ENCODE results near the gene ARID4B.

The ARID4B gene

DNA sequence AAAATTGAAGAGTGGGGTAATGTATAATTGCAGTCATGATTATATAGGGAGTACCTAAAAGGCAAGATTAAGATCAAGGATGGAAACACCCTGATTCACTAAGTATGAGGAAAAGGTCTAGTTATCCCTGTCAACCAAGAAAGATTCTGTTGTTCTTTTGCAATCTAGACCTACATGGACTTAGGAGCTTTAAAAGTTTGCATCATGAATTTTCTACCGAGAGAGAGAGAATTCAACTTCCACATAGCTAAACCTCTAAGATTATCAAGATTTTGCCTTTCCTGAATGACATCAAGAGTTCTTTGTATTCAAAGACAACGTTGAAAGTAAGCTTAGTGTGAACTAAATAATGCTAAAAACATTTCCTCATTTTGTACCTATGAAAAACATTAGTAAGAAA lies 88.1 kb downstream of the ARID4B start:
- no peak for DNase-seq (ENCODE audit: low read depth in 1 of 2, low spot score in 1 of 2)
- no peaks in the 10 kb centered on the region for H3K27me3 ChIP-seq (ENCODE audit: insufficient read depth, poor library complexity, severe bottlenecking)
- TF ChIP-seq GABPA (IDR thresholded peaks at IDR 0.05; ENCODE audit: low read depth) (no peak), CTCF (IDR thresholded peaks at IDR 0.05; ENCODE audit: insufficient read depth, low read length) (no peak), POLR2AphosphoS5 (IDR thresholded peaks at IDR 0.05; ENCODE audit: low read depth) (no peak), SPI1 (IDR thresholded peaks at IDR 0.05; ENCODE audit: borderline replicate concordance, low read depth) (no peak)
- TF ChIP-seq, protein P1, sequence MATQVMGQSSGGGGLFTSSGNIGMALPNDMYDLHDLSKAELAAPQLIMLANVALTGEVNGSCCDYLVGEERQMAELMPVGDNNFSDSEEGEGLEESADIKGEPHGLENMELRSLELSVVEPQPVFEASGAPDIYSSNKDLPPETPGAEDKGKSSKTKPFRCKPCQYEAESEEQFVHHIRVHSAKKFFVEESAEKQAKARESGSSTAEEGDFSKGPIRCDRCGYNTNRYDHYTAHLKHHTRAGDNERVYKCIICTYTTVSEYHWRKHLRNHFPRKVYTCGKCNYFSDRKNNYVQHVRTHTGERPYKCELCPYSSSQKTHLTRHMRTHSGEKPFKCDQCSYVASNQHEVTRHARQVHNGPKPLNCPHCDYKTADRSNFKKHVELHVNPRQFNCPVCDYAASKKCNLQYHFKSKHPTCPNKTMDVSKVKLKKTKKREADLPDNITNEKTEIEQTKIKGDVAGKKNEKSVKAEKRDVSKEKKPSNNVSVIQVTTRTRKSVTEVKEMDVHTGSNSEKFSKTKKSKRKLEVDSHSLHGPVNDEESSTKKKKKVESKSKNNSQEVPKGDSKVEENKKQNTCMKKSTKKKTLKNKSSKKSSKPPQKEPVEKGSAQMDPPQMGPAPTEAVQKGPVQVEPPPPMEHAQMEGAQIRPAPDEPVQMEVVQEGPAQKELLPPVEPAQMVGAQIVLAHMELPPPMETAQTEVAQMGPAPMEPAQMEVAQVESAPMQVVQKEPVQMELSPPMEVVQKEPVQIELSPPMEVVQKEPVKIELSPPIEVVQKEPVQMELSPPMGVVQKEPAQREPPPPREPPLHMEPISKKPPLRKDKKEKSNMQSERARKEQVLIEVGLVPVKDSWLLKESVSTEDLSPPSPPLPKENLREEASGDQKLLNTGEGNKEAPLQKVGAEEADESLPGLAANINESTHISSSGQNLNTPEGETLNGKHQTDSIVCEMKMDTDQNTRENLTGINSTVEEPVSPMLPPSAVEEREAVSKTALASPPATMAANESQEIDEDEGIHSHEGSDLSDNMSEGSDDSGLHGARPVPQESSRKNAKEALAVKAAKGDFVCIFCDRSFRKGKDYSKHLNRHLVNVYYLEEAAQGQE (IDR thresholded peaks at IDR 0.05; ENCODE audit: insufficient replicate concordance, low read depth) = no peak
- H3K4me3 ChIP-seq (replicated peaks; ENCODE audit: insufficient read depth, low read length) = no peak overlapping the region
- no peak overlapping the region for H3K27ac ChIP-seq (replicated peaks)

DNA sequence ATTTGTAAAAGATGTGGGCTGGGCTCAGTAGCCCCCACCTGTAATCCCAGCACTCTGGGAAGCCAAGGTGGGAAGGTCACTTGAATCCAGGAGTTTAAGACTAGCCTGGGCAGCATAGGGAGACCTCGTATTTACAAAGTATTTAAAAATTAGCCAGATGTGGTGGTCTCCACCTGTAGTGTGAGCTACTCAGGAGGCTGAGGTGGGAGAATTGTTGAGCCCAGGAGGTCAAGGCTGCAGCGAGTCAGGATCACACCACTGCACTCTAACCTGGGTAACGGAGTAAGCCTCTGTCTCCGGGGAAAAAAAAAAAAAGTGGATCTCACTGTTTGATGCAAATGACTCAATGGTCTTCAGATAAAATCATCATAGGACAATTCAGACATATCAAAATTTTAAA lies 89.4 kb downstream of the ARID4B start:
- no peak for DNase-seq (ENCODE audit: low read depth in 1 of 2, low spot score in 1 of 2)
- H3K4me3 ChIP-seq (replicated peaks; ENCODE audit: insufficient read depth, low read length) = no peak overlapping the region
- TF ChIP-seq, protein P1 (IDR thresholded peaks at IDR 0.05; ENCODE audit: insufficient replicate concordance, low read depth) = no peak
- no peak for TF ChIP-seq CTCF (IDR thresholded peaks at IDR 0.05; ENCODE audit: insufficient read depth, low read length)
- TF ChIP-seq GABPA (IDR thresholded peaks at IDR 0.05; ENCODE audit: low read depth) = no peak
- TF ChIP-seq POLR2AphosphoS5 (IDR thresholded peaks at IDR 0.05; ENCODE audit: low read depth) = no peak
- no peak for TF ChIP-seq SPI1 (IDR thresholded peaks at IDR 0.05; ENCODE audit: borderline replicate concordance, low read depth)
- H3K27ac ChIP-seq (replicated peaks) = no peak overlapping the region
- no peaks in the 10 kb centered on the region for H3K27me3 ChIP-seq (ENCODE audit: insufficient read depth, poor library complexity, severe bottlenecking)

DNA sequence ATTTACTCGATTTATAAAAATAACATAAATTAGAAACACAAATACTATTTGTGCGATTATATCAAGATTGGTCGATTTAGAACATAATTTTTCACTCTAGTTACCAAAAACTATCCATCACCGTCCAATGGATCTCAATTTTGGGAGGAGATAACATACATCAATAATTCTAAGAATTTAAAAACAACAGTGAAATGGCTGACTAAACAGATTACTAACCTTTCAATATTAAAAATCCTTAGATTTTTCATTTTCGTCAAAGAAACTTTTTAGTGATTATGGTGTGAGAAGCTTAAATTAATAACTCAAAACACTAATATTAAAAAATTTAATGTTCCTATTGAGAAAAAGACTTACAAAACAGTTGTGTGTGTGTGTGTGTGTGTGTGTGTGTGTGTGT lies 91.9 kb downstream of the ARID4B start:
- Histone ChIP-seq H3K27ac (replicated peaks) (no peak overlapping the region), H3K27me3 (ENCODE audit: insufficient read depth, poor library complexity, severe bottlenecking) (no peaks in the 10 kb centered on the region), H3K4me3 (replicated peaks; ENCODE audit: insufficient read depth, low read length) (no peak overlapping the region)
- DNase-seq (ENCODE audit: low read depth in 1 of 2, low spot score in 1 of 2) = no peak
- TF ChIP-seq CTCF (IDR thresholded peaks at IDR 0.05; ENCODE audit: insufficient read depth, low read length) (no peak), GABPA (IDR thresholded peaks at IDR 0.05; ENCODE audit: low read depth) (no peak), SPI1 (IDR thresholded peaks at IDR 0.05; ENCODE audit: borderline replicate concordance, low read depth) (no peak), POLR2AphosphoS5 (IDR thresholded peaks at IDR 0.05; ENCODE audit: low read depth) (no peak)

GRCh38 chr1:235229868-235230267 lies 98.1 kb downstream of the ARID4B start:
- no peak for DNase-seq (ENCODE audit: low read depth in 1 of 2, low spot score in 1 of 2)
- TF ChIP-seq GABPA (IDR thresholded peaks at IDR 0.05; ENCODE audit: low read depth) = no peak
- TF ChIP-seq, protein P1 (IDR thresholded peaks at IDR 0.05; ENCODE audit: insufficient replicate concordance, low read depth) = no peak
- TF ChIP-seq POLR2AphosphoS5 (IDR thresholded peaks at IDR 0.05; ENCODE audit: low read depth) = no peak
- no peak for TF ChIP-seq SPI1 (IDR thresholded peaks at IDR 0.05; ENCODE audit: borderline replicate concordance, low read depth)
- TF ChIP-seq CTCF (IDR thresholded peaks at IDR 0.05; ENCODE audit: insufficient read depth, low read length) = no peak

More at GRCh38 chr1:235229868-235230267, 98.1 kb downstream of the ARID4B start:
- Histone ChIP-seq H3K27ac (replicated peaks) (no peak overlapping the region), H3K27me3 (ENCODE audit: insufficient read depth, poor library complexity, severe bottlenecking) (no peaks in the 10 kb centered on the region), H3K4me3 (replicated peaks; ENCODE audit: insufficient read depth, low read length) (no peak overlapping the region)
